Vagina (tissue), 2 donors: ENCODE data around the gene CFAP299. TPM values are rescaled to one million over a fixed set of nuclear protein-coding genes. Genes with fewer than 3 reads are reported as not detected.

Experiments used
- DNase-seq, 2 donors: peaks; one replicate each; pipeline ENCODE4 v3.0.0-alpha.2; 2017; ENCODE audit errors: extremely low spot score in 2 of 2
- H3K27ac ChIP-seq: fragments of 200-600 bp; sonication (generic); one replicate; pipeline ENCODE4 v1.5.1; 2019
- H3K27me3 ChIP-seq: fragments of 200-600 bp; sonication (generic); one replicate; pipeline ENCODE4 v1.5.1; 2019
- H3K36me3 ChIP-seq, 2 donors: fragments of 200-600 bp; sonication (generic); one replicate each; pipeline ENCODE4 v1.5.1; 2017 to 2019
- H3K4me1 ChIP-seq: fragments of 200-600 bp; sonication (generic); one replicate; pipeline ENCODE4 v1.5.1; 2019
- H3K4me3 ChIP-seq, 2 donors: fragments of 200-600 bp; sonication (generic); 1 replicate in 1 of 2; 2 replicates in 1 of 2; pipeline ENCODE4 v1.5.1; 2016 to 2019
- H3K9me3 ChIP-seq: fragments of 200-600 bp; sonication (generic); one replicate; pipeline ENCODE4 v1.5.1; 2019
- CTCF ChIP-seq, 3 experiments: fragments of 450-650 bp in 2 of 3; fragments of 200-600 bp in 1 of 3; sonication (generic) in 1 of 3; IDR thresholded peaks; one replicate each; pipeline ENCODE4 v1.5.1; 2017 to 2019; ENCODE audit warnings: antibody characterized with exemption in 3 of 3, mild to moderate bottlenecking in 2 of 3, moderate library complexity in 2 of 3
- POLR2A ChIP-seq, 2 donors: fragments of 450-650 bp; IDR thresholded peaks; one replicate each; pipeline ENCODE4 v1.6.1; 2017; ENCODE audit warnings: antibody characterized with exemption in 2 of 2, mild to moderate bottlenecking in 2 of 2, moderate library complexity in 2 of 2
- POLR2AphosphoS5 ChIP-seq, 2 donors: sonication (generic); formaldehyde crosslinking; IDR thresholded peaks; one replicate each; pipeline ENCODE4 v1.9.0; 2017; ENCODE audit warnings: antibody characterized with exemption in 2 of 2, mild to moderate bottlenecking in 2 of 2, low read depth in 1 of 2; ENCODE audit not compliant: insufficient read depth in 1 of 2
- intact Hi-C: fragments of 100-400 bp; cut with DNase I; formaldehyde crosslinking; loops from one replicate; pipeline ENCODE4 v1.15.1; 2023
- total RNA-seq: library from RNA; depleted of rRNA; stranded (reverse); fragments of >200 nt; gene quantifications from one replicate; pipeline ENCODE4 v1.2.3, GENCODE V29; 2016

CFAP299 gene
- total RNA-seq, 1 donor from 2014 or later: not detected

- no peak overlapping the region for H3K27ac ChIP-seq
- no peaks in the 10 kb centered on the region for H3K36me3 ChIP-seq
- H3K9me3 ChIP-seq: no peaks in the 10 kb centered on the region
- DNase-seq: no peak
- no peaks in the 10 kb centered on the region for H3K27me3 ChIP-seq
- no peak overlapping the region for H3K4me3 ChIP-seq
- intact Hi-C loops: no loop called here
- no peaks in the 10 kb centered on the region for H3K4me1 ChIP-seq
- TF ChIP-seq POLR2A (IDR thresholded peaks at IDR 0.05) (no peak), CTCF (IDR thresholded peaks at IDR 0.05) (no peak), POLR2AphosphoS5 (IDR thresholded peaks at IDR 0.05; ENCODE audit: insufficient read depth in 1 of 2, low read depth in 1 of 2) (no peak)
Measured at GRCh38 chr4:80806472-80806871, 470.9 kb downstream of the CFAP299 start.

- no peak overlapping the region for H3K27ac ChIP-seq
- no peaks in the 10 kb centered on the region for H3K4me1 ChIP-seq
- TF ChIP-seq POLR2A (IDR thresholded peaks at IDR 0.05) (no peak), POLR2AphosphoS5 (IDR thresholded peaks at IDR 0.05; ENCODE audit: insufficient read depth in 1 of 2, low read depth in 1 of 2) (no peak), CTCF (IDR thresholded peaks at IDR 0.05) (no peak)
- no peaks in the 10 kb centered on the region for H3K27me3 ChIP-seq
- H3K36me3 ChIP-seq: no peaks in the 10 kb centered on the region
- intact Hi-C loops: no loop called here
- no peak for DNase-seq
- no peak overlapping the region for H3K4me3 ChIP-seq
- H3K9me3 ChIP-seq: no peaks in the 10 kb centered on the region
Measured at GRCh38 chr4:80809039-80809729, 473.7 kb downstream of the CFAP299 start.

- Histone ChIP-seq H3K4me3 (no peak overlapping the region), H3K27me3 (no peaks in the 10 kb centered on the region), H3K27ac (no peak overlapping the region), H3K4me1 (no peaks in the 10 kb centered on the region), H3K36me3 (no peaks in the 10 kb centered on the region), H3K9me3 (no peaks in the 10 kb centered on the region)
- DNase-seq: no peak
- TF ChIP-seq POLR2A (IDR thresholded peaks at IDR 0.05): no peak
- no peak for TF ChIP-seq POLR2AphosphoS5 (IDR thresholded peaks at IDR 0.05; ENCODE audit: insufficient read depth in 1 of 2, low read depth in 1 of 2)
- TF ChIP-seq CTCF (IDR thresholded peaks at IDR 0.05): no peak
- intact Hi-C loops: no loop called here
Measured at GRCh38 chr4:80811406-80811805, 475.9 kb downstream of the CFAP299 start.

GRCh38 chr4:80812145-80812544, 476.6 kb downstream of the CFAP299 start:
- H3K9me3 ChIP-seq: no peaks in the 10 kb centered on the region
- intact Hi-C loops: no loop called here
- H3K36me3 ChIP-seq: no peaks in the 10 kb centered on the region
- TF ChIP-seq CTCF (IDR thresholded peaks at IDR 0.05) (no peak), POLR2A (IDR thresholded peaks at IDR 0.05) (no peak), POLR2AphosphoS5 (IDR thresholded peaks at IDR 0.05; ENCODE audit: insufficient read depth in 1 of 2, low read depth in 1 of 2) (no peak)
- no peak overlapping the region for H3K4me3 ChIP-seq
- no peaks in the 10 kb centered on the region for H3K4me1 ChIP-seq
- no peak for DNase-seq
- no peaks in the 10 kb centered on the region for H3K27me3 ChIP-seq
- H3K27ac ChIP-seq: no peak overlapping the region

- TF ChIP-seq POLR2A (IDR thresholded peaks at IDR 0.05): no peak
- TF ChIP-seq POLR2AphosphoS5 (IDR thresholded peaks at IDR 0.05; ENCODE audit: insufficient read depth in 1 of 2, low read depth in 1 of 2): no peak
- no peak for TF ChIP-seq CTCF (IDR thresholded peaks at IDR 0.05)
- intact Hi-C loops: no loop called here
- Histone ChIP-seq H3K4me3 (no peak overlapping the region), H3K27ac (no peak overlapping the region), H3K4me1 (no peaks in the 10 kb centered on the region), H3K27me3 (no peaks in the 10 kb centered on the region), H3K9me3 (no peaks in the 10 kb centered on the region), H3K36me3 (no peaks in the 10 kb centered on the region)
- no peak for DNase-seq
Measured at GRCh38 chr4:80814266-80814665, 478.7 kb downstream of the CFAP299 start.
